ENCODE data around the gene SPATA31C1. TPM values are rescaled to one million over a fixed set of nuclear protein-coding genes. Genes with fewer than 3 reads are reported as not detected.
"Not testable (repeated sequence)": the region's sequence is repeated elsewhere in the genome, so short reads cannot be mapped to it uniquely, and the experiment has no call there.

Gene SPATA31C1
- total RNA-seq, 2 experiments from 2014 or later, result not detected

GRCh38 chr9:87891754-87892153 lies 26.0 kb upstream of the SPATA31C1 start:
- DNase-seq (no peak), ATAC-seq (no peak)
- H3K36me3 Mint-ChIP-seq, result no peaks in the 10 kb centered on the region
- H3K27ac Mint-ChIP-seq, result no peak overlapping the region
- H3K27me3 Mint-ChIP-seq, result peaks cover 11% of the 10 kb centered on the region
- no peaks in the 10 kb centered on the region for H3K4me1 Mint-ChIP-seq
- H3K4me3 Mint-ChIP-seq, result no peak overlapping the region
- H3K9me3 Mint-ChIP-seq (ENCODE audit: low read depth), result no peaks in the 10 kb centered on the region
- CTCF ChIA-PET, result no interaction called here

DNA sequence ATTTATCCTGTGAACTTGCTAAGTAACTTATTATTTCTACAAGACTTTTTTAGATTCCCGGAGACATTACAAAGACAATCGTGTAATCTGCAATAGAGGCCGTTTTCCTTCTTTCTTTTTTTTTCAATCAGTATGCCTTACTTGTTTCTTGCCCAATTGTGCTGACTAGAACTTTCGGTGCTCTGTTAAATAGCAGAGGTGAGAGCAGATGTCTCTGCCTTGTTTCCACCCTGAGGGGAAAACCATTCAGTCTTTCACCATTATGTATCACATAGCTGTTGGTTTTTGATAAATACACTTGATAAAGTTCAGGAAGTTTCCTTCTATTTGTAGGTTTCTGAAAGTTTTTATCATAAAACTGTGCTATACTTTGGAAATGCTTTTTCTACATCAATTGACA lies 24.8 kb upstream of the SPATA31C1 start:
- Mint-ChIP-seq H3K36me3 (no peaks in the 10 kb centered on the region), H3K4me1 (no peaks in the 10 kb centered on the region), H3K4me3 (no peak overlapping the region), H3K27ac (no peak overlapping the region), H3K27me3 (peaks cover 13% of the 10 kb centered on the region), H3K9me3 (ENCODE audit: low read depth) (no peaks in the 10 kb centered on the region)
- DNase-seq, result no peak
- CTCF ChIA-PET, result no interaction called here
- ATAC-seq, result no peak

- Mint-ChIP-seq H3K27ac (no peak overlapping the region), H3K27me3 (peaks cover 18% of the 10 kb centered on the region)
Observed at GRCh38 chr9:87894998-87895625, 22.6 kb upstream of the SPATA31C1 start.

GRCh38 chr9:87896891-87897290 lies 20.9 kb upstream of the SPATA31C1 start:
- ATAC-seq (no peak), DNase-seq (no peak)
- Mint-ChIP-seq H3K27ac (no peak overlapping the region), H3K4me1 (no peaks in the 10 kb centered on the region), H3K36me3 (no peaks in the 10 kb centered on the region), H3K4me3 (no peak overlapping the region), H3K27me3 (peaks cover 21% of the 10 kb centered on the region), H3K9me3 (ENCODE audit: low read depth) (no peaks in the 10 kb centered on the region)
- CTCF ChIA-PET, result no interaction called here

More at GRCh38 chr9:87894998-87895625, 22.6 kb upstream of the SPATA31C1 start:
- DNase-seq (no peak), ATAC-seq (no peak)
- Mint-ChIP-seq H3K4me3 (no peak overlapping the region), H3K36me3 (no peaks in the 10 kb centered on the region), H3K4me1 (no peaks in the 10 kb centered on the region), H3K9me3 (ENCODE audit: low read depth) (no peaks in the 10 kb centered on the region)
- CTCF ChIA-PET, result no interaction called here

DNA sequence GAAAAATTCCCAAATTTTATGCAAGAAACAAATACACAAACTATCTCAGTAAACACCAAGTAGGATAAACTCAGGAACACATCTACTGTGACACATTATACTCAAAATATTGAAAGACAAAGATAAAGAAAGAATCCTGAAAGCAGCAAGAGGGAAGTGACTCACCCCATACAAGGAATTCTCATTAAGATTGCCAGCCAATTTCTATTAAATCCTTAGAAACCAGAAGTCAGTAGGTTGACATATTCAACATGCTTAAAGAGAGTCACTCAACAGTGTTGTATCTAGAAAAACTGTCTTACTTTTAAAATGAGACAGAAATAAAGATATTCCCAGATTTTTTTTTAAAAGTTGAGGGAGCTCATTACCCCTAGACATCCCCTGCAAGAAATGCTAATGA lies 19.6 kb upstream of the SPATA31C1 start:
- DNase-seq (no peak), ATAC-seq (no peak)
- H3K4me3 Mint-ChIP-seq, result no peak overlapping the region
- H3K36me3 Mint-ChIP-seq, result no peaks in the 10 kb centered on the region
- H3K4me1 Mint-ChIP-seq, result no peaks in the 10 kb centered on the region
- H3K27me3 Mint-ChIP-seq, result peaks cover 13% of the 10 kb centered on the region
- no peak overlapping the region for H3K27ac Mint-ChIP-seq
- no peaks in the 10 kb centered on the region for H3K9me3 Mint-ChIP-seq (ENCODE audit: low read depth)
- CTCF ChIA-PET, result no interaction called here

DNA sequence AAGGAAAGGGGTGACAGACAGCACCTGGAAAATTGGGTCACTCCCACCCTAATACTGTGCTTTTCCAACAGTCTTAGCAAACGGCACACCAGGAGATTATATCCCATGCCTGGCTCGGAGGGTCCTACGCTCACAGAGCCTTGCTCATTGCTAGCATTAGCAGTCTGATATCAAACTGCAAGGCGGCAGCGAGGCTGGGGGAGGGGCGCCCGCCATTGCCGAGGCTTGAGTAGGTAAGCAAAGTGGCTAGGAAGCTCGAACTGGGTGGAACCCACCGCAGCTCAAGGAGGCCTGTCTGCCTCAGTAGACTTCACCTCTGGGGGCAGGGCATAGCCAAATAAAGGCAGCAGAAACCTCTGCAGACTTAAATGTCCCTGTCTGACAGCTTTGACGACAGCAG lies 15.4 kb upstream of the SPATA31C1 start:
- DNase-seq; H3K36me3 Mint-ChIP-seq; H3K27ac Mint-ChIP-seq; H3K4me3 Mint-ChIP-seq; H3K9me3 Mint-ChIP-seq (ENCODE audit: low read depth); CTCF ChIA-PET; H3K4me1 Mint-ChIP-seq; ATAC-seq: not testable (repeated sequence)
- H3K27me3 Mint-ChIP-seq, result peaks cover 14% of the 10 kb centered on the region

DNA sequence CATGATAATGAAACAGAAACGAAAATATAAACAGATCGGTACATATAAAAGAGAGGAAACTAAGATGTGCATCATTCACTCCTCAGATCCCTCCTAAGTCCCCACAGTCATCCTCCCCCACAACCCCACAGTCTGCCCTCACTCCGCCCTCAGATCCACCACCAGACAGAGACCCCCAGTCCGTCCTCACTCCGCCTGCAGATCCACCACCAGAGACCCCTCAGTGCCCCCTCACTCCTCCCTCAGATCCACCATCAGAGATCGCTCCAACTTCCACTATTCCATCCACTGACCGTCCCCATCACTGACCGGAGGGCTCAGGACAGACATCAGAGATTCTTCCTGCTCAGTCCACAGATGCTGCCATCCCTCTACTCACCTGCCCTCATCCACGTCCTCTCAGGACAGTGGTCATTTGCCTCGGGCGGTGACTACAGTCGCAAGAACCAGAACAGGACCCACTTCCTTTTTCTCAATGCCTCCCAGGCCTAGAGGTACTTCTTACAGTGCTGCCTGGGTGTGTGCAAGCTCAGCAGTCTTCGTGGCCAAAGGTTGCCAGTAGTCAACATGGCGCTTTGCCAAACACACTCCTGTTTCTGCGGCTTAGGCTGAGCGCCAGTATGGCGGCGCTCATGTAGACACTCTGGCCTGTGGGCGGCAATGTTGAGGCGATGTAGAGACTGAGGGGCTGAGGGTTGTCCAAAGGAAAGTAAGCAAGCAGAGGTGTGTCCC lies 8.3 kb upstream of the SPATA31C1 start:
- peaks cover 7% of the 10 kb centered on the region for H3K27me3 Mint-ChIP-seq
- ATAC-seq (no peak), DNase-seq (no peak)
- no peaks in the 10 kb centered on the region for H3K36me3 Mint-ChIP-seq
- H3K9me3 Mint-ChIP-seq (ENCODE audit: low read depth), result no peaks in the 10 kb centered on the region
- no peak overlapping the region for H3K4me3 Mint-ChIP-seq
- no peak overlapping the region for H3K27ac Mint-ChIP-seq
- CTCF ChIA-PET, result no interaction called here
- H3K4me1 Mint-ChIP-seq, result no peaks in the 10 kb centered on the region

DNA sequence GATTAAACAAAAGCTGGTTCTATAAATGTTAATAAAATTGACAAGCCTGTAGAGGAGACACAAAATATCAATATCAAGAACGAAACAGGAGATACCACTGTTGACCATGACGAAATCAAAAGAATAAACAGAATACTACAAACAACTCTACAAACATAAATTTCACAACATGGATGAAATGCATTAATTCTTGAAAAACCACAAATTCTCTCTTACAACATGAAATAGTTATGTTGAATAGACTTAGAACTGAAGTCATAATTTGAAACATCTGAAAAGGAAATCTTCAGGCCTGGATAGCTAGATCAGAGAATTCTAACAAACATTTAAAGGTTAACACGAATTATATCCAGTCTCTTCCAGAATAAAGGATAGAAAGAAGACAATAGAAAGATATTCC lies 6.9 kb upstream of the SPATA31C1 start:
- ATAC-seq, result no peak
- Mint-ChIP-seq H3K36me3 (no peaks in the 10 kb centered on the region), H3K27ac (no peak overlapping the region), H3K4me1 (no peaks in the 10 kb centered on the region), H3K9me3 (ENCODE audit: low read depth) (no peaks in the 10 kb centered on the region), H3K4me3 (no peak overlapping the region), H3K27me3 (peaks cover 3% of the 10 kb centered on the region)
- no peak for DNase-seq
- CTCF ChIA-PET, result no interaction called here

DNA sequence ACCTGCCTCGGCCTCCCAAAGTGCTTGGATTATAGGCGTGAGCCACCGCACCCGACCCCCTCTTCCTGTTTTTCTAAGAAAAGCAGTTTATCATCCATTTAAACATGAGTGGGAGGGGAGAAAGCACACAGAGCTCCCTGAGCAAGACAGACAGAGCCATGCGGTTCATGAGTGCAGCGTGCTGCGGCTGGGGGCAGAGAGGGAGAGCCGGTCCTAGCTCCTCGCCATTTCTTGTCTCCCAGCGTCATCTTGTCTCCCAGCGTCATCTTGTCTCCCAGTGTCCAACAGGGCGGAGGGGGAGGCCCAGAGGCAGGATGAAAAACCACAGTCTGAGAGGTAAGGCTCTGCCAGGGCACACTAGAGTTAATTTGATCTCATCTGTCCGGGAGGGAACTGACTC lies 1.3 kb downstream of the SPATA31C1 start:
- H3K9me3 Mint-ChIP-seq (ENCODE audit: low read depth); H3K27ac Mint-ChIP-seq; CTCF ChIA-PET; DNase-seq; H3K4me3 Mint-ChIP-seq; H3K36me3 Mint-ChIP-seq; ATAC-seq; H3K4me1 Mint-ChIP-seq; H3K27me3 Mint-ChIP-seq: not testable (repeated sequence)

- H3K27me3 Mint-ChIP-seq; CTCF ChIA-PET; ATAC-seq; H3K27ac Mint-ChIP-seq; H3K36me3 Mint-ChIP-seq; H3K4me1 Mint-ChIP-seq; H3K4me3 Mint-ChIP-seq; H3K9me3 Mint-ChIP-seq (ENCODE audit: low read depth); DNase-seq: not testable (repeated sequence)
Observed at GRCh38 chr9:87921561-87921960, 3.8 kb downstream of the SPATA31C1 start.

GRCh38 chr9:87923012-87923411 lies 5.2 kb downstream of the SPATA31C1 start:
- peak; percentile 71 for DNase-seq
- H3K4me1 Mint-ChIP-seq; H3K4me3 Mint-ChIP-seq; H3K36me3 Mint-ChIP-seq; CTCF ChIA-PET; H3K27ac Mint-ChIP-seq; H3K9me3 Mint-ChIP-seq (ENCODE audit: low read depth); ATAC-seq; H3K27me3 Mint-ChIP-seq: not testable (repeated sequence)

- ATAC-seq; CTCF ChIA-PET; DNase-seq; H3K4me3 Mint-ChIP-seq; H3K9me3 Mint-ChIP-seq (ENCODE audit: low read depth); H3K36me3 Mint-ChIP-seq; H3K4me1 Mint-ChIP-seq; H3K27ac Mint-ChIP-seq; H3K27me3 Mint-ChIP-seq: not testable (repeated sequence)
Observed at GRCh38 chr9:87924851-87925250, 7.1 kb downstream of the SPATA31C1 start.

DNA sequence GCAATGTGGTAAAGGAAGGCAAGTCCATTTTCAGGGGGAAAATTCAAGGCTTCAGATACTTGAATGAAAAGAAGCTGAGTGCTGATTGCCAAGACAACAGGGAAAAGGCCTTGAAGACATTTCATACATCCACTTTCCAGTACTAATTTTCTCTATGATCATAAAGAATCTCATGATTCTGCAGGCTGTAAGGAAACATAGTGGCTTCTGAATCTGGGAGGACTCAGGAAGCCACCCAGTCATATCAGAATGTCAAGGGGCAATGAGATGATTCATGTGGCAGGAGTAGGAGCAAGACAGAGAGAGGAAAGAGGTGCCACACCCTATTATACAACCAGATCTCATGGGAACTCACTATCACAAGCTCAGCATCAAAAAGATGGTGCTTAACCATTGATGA lies 11.4 kb downstream of the SPATA31C1 start:
- H3K4me3 Mint-ChIP-seq; H3K27ac Mint-ChIP-seq; CTCF ChIA-PET; H3K4me1 Mint-ChIP-seq; H3K36me3 Mint-ChIP-seq; H3K27me3 Mint-ChIP-seq; DNase-seq; ATAC-seq; H3K9me3 Mint-ChIP-seq (ENCODE audit: low read depth): not testable (repeated sequence)

DNA sequence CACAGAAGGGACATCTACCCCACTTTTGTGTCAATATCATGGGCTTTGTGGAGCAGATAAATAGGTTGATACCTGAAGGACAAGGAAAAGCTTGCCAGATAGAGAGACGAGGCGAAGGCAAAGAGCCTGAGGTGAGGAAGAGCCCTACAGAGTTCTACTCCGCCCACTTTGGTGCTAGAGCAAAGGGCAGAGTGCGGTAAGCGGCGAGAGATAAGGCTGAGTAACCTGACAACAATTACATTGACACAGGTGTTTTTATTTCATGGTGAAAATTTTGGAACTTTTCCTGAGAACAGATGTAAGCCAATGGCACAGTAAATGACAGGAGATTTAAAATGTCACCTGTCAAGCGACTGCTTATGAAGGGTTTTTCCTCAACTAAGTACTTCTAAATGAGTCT lies 16.7 kb downstream of the SPATA31C1 start:
- H3K4me3 Mint-ChIP-seq, result not testable (repeated sequence)

More for the DNA sequence above, 16.7 kb downstream of the SPATA31C1 start:
- H3K27me3 Mint-ChIP-seq; DNase-seq; H3K9me3 Mint-ChIP-seq (ENCODE audit: low read depth); CTCF ChIA-PET; H3K4me1 Mint-ChIP-seq; H3K36me3 Mint-ChIP-seq; ATAC-seq; H3K27ac Mint-ChIP-seq: not testable (repeated sequence)
